HuH-7.5 (cell line): ENCODE data around the gene EXOSC9.
"Not testable (repeated sequence)": the region's sequence is repeated elsewhere in the genome, so short reads cannot be mapped to it uniquely, and the experiment has no call there.

Source experiments
- DNase-seq: peaks from one replicate; pipeline ENCODE4 v3.0.0; 2011; ENCODE audit warnings: low spot score

The EXOSC9 gene, protein sequence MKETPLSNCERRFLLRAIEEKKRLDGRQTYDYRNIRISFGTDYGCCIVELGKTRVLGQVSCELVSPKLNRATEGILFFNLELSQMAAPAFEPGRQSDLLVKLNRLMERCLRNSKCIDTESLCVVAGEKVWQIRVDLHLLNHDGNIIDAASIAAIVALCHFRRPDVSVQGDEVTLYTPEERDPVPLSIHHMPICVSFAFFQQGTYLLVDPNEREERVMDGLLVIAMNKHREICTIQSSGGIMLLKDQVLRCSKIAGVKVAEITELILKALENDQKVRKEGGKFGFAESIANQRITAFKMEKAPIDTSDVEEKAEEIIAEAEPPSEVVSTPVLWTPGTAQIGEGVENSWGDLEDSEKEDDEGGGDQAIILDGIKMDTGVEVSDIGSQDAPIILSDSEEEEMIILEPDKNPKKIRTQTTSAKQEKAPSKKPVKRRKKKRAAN

DNA sequence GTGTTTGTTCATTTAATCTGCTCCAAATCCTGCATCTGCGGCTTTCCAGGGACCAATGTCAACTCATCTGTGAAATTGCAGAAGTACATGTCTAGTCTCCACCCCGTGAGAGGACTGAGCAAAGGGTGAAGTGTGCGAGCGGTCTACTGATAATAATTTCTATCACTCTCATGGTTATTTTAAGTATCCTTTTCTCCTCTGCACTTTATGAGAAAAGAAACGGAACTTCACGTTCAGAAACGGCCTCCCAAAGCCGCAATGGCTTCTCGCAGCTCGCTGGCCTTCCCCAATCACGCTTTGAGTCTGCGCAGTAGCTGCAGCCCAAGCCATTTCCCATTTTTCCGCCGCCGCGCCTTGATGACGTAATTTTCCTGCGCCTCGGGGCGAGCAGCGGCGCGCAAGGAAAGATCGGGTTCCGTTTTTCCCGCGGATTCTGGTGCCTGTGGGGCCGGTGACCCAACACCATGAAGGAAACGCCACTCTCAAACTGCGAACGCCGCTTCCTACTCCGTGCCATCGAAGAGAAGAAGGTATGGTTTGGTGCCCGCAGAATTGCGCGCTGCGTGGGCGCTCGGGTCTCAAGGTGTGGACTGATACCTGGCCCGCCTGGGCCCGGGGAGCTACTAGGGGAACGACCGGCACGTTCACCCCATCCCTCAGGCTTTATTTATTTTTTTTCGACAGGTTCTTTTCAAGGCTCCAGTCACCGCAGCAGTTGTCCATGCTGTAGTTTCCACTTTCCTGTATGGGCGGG lies at the start of gene EXOSC9:
EXOSC9 (plus strand) TSS at position 363 of the 754 bp plus-strand sequence; CDS start at position 465, 102 bp downstream.
- DNase-seq, result no peak

DNA sequence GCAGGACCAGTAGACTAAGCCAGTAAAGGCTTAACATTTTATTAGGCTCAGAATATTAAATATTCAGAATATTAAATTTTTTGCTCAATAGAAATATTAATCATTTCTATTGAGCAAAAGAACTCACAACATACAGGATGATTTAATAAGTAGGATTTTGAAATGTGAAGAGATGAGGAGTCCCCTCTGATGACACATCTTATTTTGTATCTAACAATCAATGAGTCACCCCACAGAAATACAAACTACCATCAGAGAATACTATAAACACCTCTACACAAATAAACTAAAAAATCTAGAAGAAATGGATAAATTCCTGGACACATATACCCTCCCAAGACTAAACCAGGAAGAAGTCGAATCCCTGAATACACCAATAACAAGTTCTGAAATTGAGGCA lies 49.0 kb upstream of the EXOSC9 start:
- DNase-seq, result not testable (repeated sequence)

DNA sequence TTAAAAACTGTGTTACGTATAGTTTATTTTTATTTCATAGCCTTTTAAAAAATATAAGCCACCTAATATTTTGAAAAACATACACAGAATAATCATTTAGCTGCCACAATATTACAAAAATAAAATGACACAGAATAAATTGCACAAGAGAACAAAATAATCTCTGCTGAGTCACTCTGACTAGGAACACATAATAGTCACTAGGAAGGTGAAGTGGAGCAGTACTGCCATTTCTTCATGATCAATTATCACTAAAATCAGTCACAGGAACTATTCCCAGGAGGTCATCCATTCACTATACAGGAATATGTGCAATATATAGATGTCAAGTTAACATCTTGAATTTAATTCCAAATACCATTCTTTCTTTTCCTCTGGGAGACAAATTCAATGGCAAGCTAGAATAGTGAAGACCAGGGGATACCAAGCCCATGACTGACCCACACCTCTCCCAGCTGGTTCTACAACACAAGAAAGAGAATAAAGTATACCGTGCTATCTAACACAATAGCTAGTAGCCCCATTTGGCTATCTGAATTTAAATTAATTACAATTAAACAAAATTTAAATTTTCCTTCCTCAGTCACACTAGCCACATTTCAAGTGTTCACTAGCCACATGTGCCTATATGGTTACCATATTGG lies 42.1 kb upstream of the EXOSC9 start:
- no peak for DNase-seq

DNA sequence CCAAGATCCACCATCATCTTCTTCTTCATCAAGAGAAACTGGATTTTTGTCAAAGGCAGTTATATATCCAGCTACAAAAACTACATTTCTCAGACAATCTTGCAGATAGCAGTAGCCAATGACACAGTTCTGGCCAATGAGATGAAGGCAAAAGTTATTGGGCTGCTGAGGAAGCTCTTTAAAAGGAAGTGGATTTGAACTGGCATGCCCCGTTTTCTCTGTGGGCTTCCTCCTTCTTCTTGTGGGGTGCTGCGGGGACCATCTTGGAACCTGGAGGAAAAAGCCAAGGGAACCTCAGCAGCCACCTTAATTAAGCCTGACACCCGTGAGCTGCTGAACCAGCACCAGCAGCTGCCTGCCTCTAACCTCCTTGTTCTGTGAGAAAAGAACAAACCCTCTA lies 40.9 kb upstream of the EXOSC9 start:
- DNase-seq, result no peak

DNA sequence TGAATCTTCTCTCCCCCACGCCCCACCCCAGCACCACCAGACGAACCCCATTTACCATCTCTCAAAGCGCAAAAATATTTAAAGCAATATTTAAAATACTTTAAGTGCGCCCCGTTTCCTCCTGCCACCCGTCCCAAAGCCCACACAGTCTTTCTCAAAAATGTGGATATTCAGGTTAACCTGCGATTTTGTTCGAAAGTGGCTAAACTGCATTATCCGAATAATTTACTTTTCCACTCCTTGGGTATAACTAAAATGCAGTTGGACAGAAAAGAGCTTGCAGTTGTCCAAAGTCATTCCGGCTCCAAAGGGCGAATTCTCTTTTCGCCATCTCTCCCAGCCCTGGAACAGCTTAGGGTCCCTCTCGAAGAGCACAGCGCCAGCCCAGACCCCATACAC lies 36.8 kb upstream of the EXOSC9 start:
- no peak for DNase-seq

DNA sequence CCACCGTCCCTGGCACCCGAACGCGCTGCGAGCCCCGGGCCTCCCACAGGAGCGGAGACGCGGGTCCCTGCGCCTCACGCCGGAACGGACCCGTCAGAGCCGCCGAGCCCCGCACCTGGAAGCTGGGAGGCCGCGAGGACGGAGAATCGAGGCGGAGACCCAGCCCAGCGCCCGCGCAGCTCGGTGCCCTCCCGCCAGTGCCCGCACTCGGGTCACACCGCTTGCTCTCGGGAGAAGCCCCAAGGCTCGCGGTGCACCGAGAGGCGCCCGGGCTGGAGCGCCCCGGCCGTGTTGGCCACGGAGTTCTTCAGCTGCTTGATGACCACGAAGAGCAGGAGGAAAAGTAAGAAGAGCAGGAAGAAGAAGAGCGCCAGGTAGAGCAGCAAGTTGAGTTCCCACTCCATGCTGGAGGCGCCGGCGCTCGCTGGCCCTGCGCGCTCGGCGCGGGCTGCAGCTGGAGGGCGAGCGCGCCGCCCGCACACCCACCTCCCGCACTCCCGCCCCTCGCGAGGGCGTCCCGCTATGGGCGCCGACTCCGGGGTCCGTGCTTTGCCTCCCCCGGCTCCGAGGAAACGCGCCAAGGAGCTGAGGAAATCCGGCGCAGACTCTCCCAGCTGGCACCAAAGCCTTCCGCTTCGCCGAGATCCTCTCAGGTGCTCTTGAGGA lies 36.3 kb upstream of the EXOSC9 start, which contains the start of gene SMIM43:
SMIM43 (minus strand) TSS at position 463 of the 666 bp plus-strand sequence; CDS start at position 404, 59 bp downstream.
- no peak for DNase-seq

DNA sequence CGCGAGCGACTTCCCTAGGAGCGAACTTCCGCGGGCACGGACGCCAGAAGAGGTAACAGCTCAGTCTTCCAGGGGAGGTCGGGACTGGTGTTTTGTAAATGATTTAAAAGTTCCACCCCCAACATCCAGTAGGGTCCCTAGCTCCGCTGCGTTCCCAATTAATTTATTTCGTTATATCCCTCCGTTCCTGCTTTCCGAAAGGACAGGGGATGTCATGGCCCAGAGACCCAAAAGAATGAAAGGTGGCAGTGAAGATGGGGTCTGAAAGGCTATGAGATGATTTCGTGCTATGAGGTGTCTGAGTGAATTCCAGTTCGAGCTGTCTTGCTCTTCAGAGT lies 35.8 kb upstream of the EXOSC9 start:
- no peak for DNase-seq

DNA sequence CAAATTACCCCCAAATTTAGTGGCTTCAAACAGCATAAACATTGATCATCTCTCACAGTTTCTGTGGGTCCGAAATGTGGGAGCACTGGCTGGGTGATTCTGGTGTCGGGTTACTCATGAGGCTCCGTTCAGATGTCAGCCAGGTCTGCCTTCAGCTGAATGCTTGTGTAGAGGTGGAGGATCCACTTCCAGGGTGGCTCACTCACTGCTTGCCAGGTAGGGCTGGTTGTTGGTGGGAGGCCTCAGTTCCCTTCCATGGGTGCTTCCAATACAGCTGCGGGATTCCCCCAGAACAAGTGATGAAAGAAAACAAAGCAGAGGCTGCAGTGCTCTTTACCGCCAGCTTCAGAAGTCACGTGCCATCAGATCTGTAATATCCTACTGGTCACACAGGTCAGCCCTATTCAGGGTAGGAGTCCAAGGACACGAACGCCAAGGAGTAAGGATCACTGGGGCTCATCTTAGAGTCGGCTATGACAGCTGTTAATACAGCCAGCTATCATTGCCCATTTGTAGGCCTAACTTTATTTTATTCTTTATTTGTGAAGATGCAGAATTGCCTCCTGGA lies 35.1 kb upstream of the EXOSC9 start:
- no peak for DNase-seq

DNA sequence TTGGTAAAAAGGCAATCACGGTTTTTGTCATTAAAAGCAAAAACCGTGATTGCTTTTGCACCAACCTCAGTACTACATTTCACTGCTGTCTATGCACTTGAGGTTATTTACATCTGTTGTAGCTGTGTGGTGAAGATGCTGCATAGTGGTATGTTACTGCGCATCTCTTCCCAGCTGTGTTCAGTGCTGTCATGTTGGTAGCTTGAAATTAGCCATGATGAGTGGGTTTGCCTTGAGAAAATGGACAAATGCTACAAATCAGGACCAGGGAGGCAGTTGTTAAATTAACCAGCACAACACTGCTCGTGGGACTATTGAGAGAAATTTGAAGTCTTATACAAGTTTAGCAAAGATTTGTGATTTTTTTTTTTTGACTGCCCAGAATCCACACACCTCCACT lies 34.0 kb upstream of the EXOSC9 start:
- DNase-seq, result no peak

DNA sequence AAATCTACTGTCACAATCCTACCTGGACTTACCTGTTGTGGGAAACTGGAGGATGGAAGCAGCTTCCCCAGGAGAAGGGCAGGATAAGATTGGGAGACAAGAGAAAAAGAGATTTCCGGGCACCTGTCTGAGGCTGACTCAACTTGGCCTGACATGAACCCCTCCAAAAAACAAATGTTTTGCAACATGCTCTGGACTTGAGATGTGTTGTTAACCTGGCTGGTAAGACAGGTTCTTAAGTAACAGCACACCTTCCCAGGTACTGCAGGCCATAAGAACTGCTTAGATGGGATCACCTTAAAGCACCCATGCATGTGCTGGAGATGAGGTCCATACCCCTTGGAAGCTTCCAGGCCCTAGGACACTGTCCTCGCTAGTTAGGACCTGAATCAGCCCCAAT lies 31.8 kb upstream of the EXOSC9 start:
- DNase-seq, result no peak

DNA sequence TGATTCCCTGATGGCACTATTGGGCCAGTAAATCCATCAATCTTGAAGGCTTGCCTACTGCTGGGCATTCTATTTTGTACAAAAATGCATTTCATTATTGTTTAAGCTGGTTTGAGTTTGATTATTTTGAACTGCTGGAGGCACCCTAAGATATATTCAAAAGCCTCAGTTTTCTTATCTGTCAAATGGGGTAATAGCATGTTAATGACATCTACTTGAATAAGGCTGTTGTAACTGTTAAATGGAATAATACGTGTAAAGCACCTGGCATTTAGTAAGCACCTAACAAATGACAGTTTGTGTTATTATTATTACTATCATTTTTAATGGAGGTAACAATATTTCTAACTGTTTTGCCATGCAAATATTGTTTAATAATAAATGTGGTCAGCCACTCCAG lies 29.3 kb upstream of the EXOSC9 start:
- DNase-seq, result no peak

DNA sequence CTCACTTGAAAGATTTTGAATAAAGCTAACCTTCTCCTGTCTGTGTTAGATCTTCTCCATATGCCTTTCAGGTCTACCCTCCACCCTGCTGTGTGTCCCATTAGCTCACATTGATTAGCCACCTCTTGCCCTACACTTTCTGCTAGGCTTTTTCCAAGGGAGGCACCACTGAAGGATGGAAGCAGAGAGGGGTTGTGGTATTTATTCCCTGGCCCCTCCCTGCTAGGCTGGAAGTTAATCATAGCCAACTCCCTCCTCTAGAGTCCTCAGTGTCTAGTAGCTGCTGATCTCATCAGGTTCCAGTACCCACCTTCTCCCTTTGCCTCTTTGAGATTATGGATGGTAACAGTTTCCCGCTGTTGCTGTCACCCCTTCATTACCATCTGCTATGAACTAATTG lies 27.2 kb upstream of the EXOSC9 start:
- no peak for DNase-seq

DNA sequence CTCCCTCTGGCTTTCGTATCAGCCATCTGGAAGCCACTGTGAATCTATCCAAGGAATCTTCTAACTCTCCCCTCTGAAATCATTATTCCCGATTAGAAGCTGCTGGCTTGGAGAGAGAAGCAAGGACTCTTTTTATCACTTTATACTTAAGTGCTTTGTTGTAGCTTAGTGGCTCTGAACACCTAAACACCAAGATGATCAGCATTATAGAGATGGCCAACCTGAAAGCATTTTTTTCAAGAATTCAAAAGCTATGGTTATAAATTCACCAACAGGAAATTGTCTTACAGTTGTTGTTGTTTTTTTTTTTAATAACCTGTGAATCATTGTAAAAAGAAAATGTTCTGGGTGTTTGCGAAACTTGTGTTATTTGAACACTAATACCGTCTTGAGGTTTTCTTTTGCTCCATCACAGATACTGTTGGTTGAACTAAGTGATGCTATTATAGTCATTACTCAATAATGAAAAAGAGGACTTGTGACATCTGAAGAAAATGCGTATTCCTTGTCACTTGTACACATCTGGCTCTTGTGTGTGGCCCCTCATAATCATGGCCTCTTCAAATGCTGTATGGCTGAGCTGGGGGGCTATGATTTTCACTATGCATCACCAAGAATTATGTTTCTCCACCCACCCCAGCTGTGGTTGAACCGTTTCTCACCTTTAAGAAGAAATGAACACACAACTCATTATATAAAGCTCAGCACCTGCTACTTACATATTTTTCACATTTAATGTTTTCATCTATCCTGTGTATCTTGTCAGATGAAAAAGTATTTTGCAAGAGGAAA lies 24.3 kb upstream of the EXOSC9 start:
- no peak for DNase-seq

DNA sequence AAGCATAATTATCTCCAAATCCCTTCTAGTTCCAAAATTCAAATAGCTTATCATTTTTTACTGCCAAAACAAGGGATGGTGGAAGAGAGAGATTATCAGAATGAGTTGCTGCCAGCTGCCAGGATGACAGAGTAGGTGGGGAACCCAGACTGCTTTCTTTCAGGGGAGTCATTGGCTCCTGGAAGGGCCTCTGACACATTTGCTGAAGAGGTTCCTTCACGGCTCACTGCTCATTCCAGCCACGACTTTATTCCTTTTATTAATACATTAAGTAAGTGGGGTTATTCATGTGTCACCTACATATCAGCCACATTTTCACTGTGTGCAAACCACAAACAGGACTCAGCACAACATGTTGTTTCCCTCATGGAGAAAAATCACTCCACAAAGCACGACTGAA lies 23.5 kb upstream of the EXOSC9 start:
- DNase-seq, result no peak

DNA sequence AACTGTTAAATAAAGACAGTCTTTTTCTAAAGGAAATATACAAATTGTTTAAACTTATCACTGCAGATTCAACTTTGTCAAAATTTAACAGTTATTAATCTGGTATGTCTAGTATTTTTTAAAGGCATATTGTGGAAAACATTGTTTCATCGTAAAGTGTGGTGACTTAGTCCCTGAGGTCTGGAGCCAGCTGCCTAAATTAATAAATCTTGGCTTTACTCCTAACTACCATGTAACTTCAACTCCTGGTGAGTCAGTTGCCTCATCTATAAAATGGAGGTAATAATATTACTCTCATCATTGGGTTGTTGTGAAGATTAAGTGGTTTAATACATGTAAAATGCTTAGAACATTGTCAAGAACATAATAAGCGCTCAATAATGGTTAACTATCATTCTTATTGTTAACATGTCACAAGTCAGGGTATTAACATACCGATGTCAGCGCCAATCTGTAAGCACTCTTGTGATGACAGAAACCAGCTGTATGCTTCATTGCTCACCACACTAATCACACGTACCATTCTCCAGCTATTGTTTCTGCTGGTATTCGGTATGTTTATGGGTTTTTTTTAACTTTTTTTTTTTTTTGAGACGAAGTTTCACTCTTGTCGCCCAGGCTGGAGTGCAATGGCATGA lies 22.0 kb upstream of the EXOSC9 start:
- DNase-seq, result no peak

DNA sequence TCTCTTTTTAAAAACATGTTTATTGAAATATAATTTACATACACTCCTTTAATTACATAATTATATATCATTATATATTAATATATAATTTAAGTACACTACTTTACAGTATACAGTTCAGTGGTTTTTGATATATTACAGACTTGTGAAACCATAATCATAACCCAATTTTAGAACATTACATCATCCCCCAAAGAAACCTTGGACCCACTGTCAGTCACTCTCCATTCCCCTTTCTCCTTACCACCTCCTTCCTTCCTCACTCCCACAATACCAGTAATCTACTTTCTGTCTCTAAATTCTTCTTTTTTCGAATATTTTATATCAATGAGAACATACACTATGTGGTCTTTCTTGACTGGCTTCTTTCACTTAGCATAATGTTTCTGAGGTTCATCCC lies 17.9 kb upstream of the EXOSC9 start:
- DNase-seq, result no peak

DNA sequence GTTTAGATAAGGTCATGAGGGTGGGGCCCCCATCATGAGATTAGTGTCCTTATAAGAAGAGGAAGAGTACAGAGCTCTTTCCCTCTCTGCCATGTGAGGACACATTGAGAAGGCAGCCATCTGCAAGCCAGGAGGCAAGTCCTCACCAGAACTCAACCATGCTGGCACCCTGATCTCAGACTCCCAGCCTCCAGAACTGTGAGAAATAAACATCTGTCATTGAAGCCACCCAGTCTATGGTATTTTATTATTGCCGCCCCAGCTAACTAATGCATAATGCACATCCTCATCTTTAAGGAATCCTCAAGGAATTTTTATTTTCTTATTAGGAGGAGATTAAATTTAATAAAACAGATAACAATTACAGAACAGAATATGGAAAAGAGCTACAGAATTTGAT lies 16.7 kb upstream of the EXOSC9 start:
- no peak for DNase-seq

DNA sequence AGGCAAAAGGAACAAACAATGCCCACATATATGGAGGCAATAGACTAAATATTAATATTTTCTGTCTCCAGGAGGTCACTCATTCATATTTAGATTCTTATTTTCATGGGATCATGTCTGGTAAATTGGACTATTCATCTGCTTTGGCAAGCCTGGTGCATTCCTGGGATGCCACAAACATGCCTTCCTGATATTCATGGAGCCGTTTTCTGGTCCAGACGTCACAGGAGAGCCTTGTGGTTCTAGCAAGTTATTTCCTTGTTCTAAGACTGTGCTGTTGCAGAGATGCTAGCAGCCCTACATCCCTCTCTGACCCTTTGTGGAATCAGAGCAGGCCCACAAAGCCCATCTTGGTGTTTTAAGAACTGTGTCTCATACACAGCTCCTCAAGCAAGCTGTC lies 16.1 kb upstream of the EXOSC9 start:
- no peak for DNase-seq

DNA sequence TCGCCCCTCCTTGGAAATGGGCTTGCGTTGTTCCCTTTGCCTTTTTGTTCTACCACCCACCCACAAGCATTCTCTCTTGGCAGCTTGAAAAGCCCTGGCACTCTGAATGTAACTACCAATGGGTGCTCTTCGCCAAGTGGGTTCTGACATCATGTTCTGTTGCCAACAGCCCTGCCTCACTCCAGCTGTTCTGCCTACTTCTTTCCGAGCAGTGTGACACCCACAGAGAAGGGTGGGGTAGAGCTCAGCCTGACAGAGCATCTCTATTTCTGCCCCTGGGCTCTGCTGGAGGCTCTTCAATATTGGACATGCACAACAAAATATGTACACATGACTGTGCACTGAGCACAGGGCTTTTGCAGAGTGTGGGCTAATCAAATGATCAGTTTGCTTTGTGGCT lies 15.6 kb upstream of the EXOSC9 start:
- no peak for DNase-seq

DNA sequence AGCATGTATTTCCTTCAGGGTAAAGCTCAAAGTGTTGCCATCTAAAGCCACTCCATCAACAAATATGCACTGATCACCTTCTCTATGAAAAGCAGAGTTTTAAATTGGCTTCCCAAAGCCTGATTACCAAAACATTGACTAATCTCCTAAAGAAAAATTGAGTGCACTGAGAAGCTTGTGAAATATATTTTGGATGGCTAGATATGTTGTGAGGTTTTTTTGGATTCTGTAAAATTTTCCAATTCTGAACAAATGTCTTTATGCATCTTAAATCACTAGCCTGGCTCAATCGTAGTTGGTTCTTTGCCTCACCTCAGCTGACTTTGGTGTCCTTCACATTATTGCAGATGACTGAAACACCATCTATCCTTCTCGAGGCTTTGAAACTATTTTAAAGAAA lies 14.9 kb upstream of the EXOSC9 start:
- no peak for DNase-seq

DNA sequence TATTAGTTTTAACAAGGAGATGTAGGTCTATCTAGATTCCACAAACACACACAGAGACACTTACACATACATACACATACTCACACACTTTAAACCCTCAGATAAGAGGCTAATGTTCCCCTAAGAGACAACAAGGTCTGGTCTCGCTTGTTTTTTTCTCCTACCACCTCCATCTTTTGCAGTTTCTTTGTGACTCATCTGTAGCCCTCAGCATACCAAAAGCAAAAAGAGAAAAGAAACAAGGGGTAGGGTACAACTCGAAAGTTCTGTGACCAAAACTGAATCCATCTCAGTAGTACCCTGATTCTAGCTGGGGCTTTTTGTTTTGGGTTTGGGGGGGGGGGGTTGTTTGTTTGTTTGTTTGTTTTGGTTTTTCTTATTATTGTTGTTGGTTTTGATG lies 12.2 kb upstream of the EXOSC9 start:
- no peak for DNase-seq
